CD4-positive, alpha-beta memory T cell (primary cell): ENCODE measurements around the gene FGGY. TPM values are rescaled to one million over a fixed set of nuclear protein-coding genes. Genes with fewer than 3 reads are reported as not detected.

ENCODE experiments used
- CTCF ChIA-PET: fragments of 350-600 bp; sonication (Branson Sonifier 250); formaldehyde crosslinking; loops from one replicate; lab custom pipeline; 2021; ENCODE audit warnings: inconsistent platforms; ENCODE audit not compliant: partially characterized antibody; lab: Charles Lee
- POLR2A ChIA-PET: fragments of 350-600 bp; sonication (Branson Sonifier 250); formaldehyde crosslinking; loops from one replicate; lab custom pipeline; 2021; ENCODE audit not compliant: partially characterized antibody; lab: Charles Lee
- DNase-seq, 5 donors: peaks; one replicate each; pipeline versions ENCODE4 v3.0.0 to v3.0.0-alpha.2; 2020 to 2022; ENCODE audit warnings: mixed read lengths in 1 of 5
- H3K27ac ChIP-seq: one replicate; pipeline ENCODE4 v1.7.0; 2013; ENCODE audit warnings: low read depth, low read length
- H3K27me3 ChIP-seq: 2 replicates; pipeline ENCODE4 v1.7.0; 2013; ENCODE audit warnings: mild to moderate bottlenecking, low read length, moderate library complexity; ENCODE audit not compliant: insufficient read depth
- H3K36me3 ChIP-seq: 2 replicates; pipeline ENCODE4 v1.7.0; 2013; ENCODE audit warnings: mild to moderate bottlenecking, low read length, moderate library complexity; ENCODE audit not compliant: insufficient read depth
- H3K4me1 ChIP-seq: 2 replicates; pipeline ENCODE4 v1.7.0; 2013; ENCODE audit warnings: mild to moderate bottlenecking, low read length, moderate library complexity; ENCODE audit not compliant: insufficient read depth
- H3K4me3 ChIP-seq, 2 donors: one replicate each; pipeline ENCODE4 v1.7.0; 2013; ENCODE audit warnings: low read length in 2 of 2, mild to moderate bottlenecking in 1 of 2
- H3K9me3 ChIP-seq, 2 donors: one replicate each; pipeline ENCODE4 v1.7.0; 2013; ENCODE audit warnings: low read length in 2 of 2, control low read depth in 1 of 2; ENCODE audit not compliant: control insufficient read depth in 1 of 2
- H3K27ac Mint-ChIP-seq, 7 donors: one replicate each; pipeline ENCODE4 v1.8.0; 2020 to 2021; ENCODE audit warnings: mixed read lengths in 7 of 7, mild to moderate bottlenecking in 6 of 7, inconsistent platforms in 3 of 7, moderate library complexity in 3 of 7
- H3K27me3 Mint-ChIP-seq, 2 donors: one replicate each; pipeline ENCODE4 v1.8.0; 2020 to 2021; ENCODE audit warnings: mixed read lengths in 2 of 2
- H3K36me3 Mint-ChIP-seq, 2 donors: one replicate each; pipeline ENCODE4 v1.8.0; 2020 to 2021; ENCODE audit warnings: mixed read lengths in 2 of 2, inconsistent platforms in 1 of 2, mild to moderate bottlenecking in 1 of 2
- H3K4me1 Mint-ChIP-seq, 4 donors: one replicate each; pipeline ENCODE4 v1.8.0; 2020 to 2021; ENCODE audit warnings: mixed read lengths in 4 of 4, mild to moderate bottlenecking in 1 of 4
- H3K4me3 Mint-ChIP-seq, 8 donors: one replicate each; pipeline ENCODE4 v1.8.0; 2020 to 2021; ENCODE audit warnings: mixed read lengths in 8 of 8, mild to moderate bottlenecking in 7 of 8, moderate library complexity in 6 of 8, inconsistent platforms in 3 of 8
- H3K9me3 Mint-ChIP-seq, 8 donors: one replicate each; pipeline ENCODE4 v1.8.0; 2020 to 2021; ENCODE audit warnings: mixed read lengths in 8 of 8, mild to moderate bottlenecking in 5 of 8, inconsistent platforms in 3 of 8, moderate library complexity in 1 of 8
- intact Hi-C: fragments of 100-400 bp; cut with micrococcal nuclease; formaldehyde crosslinking; loops from one replicate; pipeline ENCODE4 v1.15.1; 2023
- polyA plus RNA-seq, 2 donors: library from polyadenylated mRNA; unstranded; fragments of 300-500 nt; fragmentation: Illumina TruSeq; gene quantifications; one replicate each; pipeline ENCODE4 v1.2.3, GENCODE V29; 2021
- total RNA-seq, 2 experiments: library from RNA; stranded (reverse); gene quantifications; one replicate each; pipeline ENCODE4 v1.2.3, GENCODE V29; 2021

The FGGY gene
- total and polyA plus RNA-seq, 4 experiments from 2014 or later: 1.8 to 8.8 (median 3.6) TPM

DNA sequence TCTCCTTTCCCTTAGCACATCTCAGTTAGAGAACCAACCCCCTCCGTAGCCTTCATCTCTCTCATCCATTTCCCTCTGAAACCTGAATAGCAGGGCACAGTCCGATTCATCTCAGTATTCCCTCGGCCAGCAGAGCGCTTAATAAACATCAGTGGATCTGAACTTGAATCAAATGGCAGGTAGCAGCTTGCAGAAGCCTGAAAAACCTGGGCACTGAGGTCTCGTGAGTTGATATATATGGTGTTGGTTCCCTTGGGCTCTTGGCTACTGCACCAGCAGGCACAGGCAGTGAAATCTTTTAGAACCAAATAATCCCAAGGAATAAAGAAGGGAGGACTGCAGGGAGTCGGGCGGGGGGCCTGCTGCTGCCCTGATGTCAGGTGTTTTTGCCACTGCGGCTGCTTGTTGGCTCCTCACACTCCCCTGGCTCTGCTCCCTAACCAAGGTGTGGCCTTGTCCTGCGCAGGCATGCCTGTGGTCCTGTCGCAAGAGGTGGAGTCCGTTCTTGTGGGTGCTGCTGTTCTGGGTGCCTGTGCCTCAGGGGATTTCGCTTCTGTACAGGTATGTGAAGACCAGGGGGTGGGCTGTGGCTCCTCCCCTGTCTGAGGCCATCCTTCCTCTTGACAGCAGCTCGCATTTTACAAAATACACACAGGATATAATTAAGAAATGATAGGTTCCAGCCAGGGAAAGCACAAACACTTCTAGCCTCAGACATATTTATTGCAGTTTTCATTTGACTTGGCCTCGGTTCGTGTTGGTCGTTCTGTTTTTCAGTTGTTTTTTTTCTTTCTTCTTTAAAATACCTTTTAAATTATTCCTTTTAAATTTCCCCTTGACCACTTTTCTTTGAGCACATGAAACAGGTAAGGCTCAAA lies 376.9 kb downstream of the FGGY start:
- POLR2A ChIA-PET: no interaction called here
- peak overlapping the region in 1 of 7 donors; percentile 16 for H3K27ac Mint-ChIP-seq
- H3K36me3 Mint-ChIP-seq: peaks cover 0 to 8% of the 10 kb centered on the region in 2 donors

DNA sequence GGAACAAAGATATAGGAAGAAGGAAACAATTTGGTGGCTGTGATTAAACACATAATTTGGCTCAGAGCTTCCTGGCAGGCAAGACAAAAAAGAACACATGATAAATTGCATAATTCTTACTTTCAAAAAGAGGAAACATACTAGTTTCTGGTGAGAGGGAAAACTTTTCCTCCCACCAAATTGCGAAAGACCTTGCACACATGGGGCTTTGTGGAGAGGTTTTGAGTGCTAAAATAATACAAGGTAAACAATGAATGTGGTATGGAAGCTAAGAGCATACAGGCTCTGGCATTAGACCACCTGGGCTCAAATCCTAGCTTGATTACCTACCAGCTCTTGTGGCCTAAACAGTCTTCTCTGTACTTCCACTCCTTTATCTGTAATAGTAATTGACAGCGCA lies 377.7 kb downstream of the FGGY start:
- H3K27me3 ChIP-seq: no peaks in the 10 kb centered on the region
- Mint-ChIP-seq H3K9me3 (no peaks in the 10 kb centered on the region), H3K27ac (no peak overlapping the region), H3K27me3 (no peaks in the 10 kb centered on the region), H3K4me1 (no peaks in the 10 kb centered on the region), H3K4me3 (no peak overlapping the region), H3K36me3 (peaks cover 0 to 4% of the 10 kb centered on the region in 2 donors)
- H3K27ac ChIP-seq: no peak overlapping the region
- DNase-seq: no peak
- no peaks in the 10 kb centered on the region for H3K36me3 ChIP-seq
- H3K4me3 ChIP-seq: no peak overlapping the region
- ChIA-PET POLR2A (no interaction called here), CTCF (interaction anchor here (1.6 kb wide), 1 partner anchor 24 kb away, joined by 5 read pairs; no protein-coding TSS in a partner anchor)
- intact Hi-C loops: no loop called here
- no peaks in the 10 kb centered on the region for H3K9me3 ChIP-seq
- no peaks in the 10 kb centered on the region for H3K4me1 ChIP-seq

More for the DNA sequence above, 376.9 kb downstream of the FGGY start:
- Mint-ChIP-seq H3K9me3 (no peaks in the 10 kb centered on the region), H3K4me1 (no peaks in the 10 kb centered on the region), H3K27me3 (no peaks in the 10 kb centered on the region), H3K4me3 (no peak overlapping the region)
- Histone ChIP-seq H3K27me3 (no peaks in the 10 kb centered on the region), H3K4me1 (no peaks in the 10 kb centered on the region), H3K27ac (no peak overlapping the region), H3K9me3 (no peaks in the 10 kb centered on the region), H3K4me3 (no peak overlapping the region), H3K36me3 (no peaks in the 10 kb centered on the region)
- CTCF ChIA-PET: no interaction called here
- DNase-seq: no peak
- intact Hi-C loops: no loop called here

DNA sequence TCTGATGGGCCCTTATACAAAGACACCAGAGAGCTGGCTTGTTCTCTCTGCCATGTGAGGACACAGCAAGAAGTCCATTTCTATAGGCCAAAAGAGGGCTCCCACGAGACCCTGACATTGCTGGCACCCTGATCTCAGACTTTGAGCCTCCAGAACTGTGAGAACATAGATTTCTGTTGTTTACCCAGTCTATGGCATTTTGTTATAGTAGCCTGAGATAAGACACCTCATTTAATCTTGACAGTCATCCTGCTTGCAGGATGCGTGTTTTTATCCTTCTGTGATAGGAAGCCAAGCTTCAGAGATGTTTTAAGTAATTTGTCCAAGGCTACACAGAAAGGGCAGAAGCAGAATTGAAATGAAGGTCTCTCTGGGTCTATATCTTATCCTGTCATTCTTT lies 379.0 kb downstream of the FGGY start:
- no peaks in the 10 kb centered on the region for H3K36me3 ChIP-seq
- Mint-ChIP-seq H3K4me3 (no peak overlapping the region), H3K9me3 (no peaks in the 10 kb centered on the region), H3K27me3 (no peaks in the 10 kb centered on the region), H3K36me3 (peaks cover 0 to 4% of the 10 kb centered on the region in 2 donors), H3K27ac (no peak overlapping the region), H3K4me1 (no peaks in the 10 kb centered on the region)
- ChIA-PET CTCF (interaction anchor here (1.6 kb wide), 1 partner anchor 23 kb away, joined by 5 read pairs; no protein-coding TSS in a partner anchor), POLR2A (no interaction called here)
- intact Hi-C loops: no loop called here
- H3K27ac ChIP-seq: no peak overlapping the region
- no peak for DNase-seq
- no peaks in the 10 kb centered on the region for H3K27me3 ChIP-seq
- H3K4me3 ChIP-seq: no peak overlapping the region
- no peaks in the 10 kb centered on the region for H3K9me3 ChIP-seq
- H3K4me1 ChIP-seq: no peaks in the 10 kb centered on the region

DNA sequence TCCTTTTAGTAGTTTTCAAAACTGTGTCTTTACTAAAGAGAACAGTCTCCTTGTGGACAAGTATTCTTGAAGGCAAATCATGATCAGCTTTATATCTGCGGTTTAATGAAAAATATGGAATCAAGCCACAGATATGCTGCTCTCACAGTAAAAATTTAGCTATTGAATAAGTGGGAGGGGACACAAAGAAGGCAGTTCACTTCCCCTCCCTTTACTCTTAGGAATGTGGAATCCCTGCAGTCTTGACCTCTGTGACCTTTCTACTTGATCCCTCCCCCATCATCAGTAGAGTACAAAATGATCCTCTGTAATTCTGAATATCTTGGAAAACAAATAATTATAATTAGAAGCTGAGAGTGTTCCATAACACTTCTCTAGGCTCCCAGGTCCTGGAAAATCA lies 381.1 kb downstream of the FGGY start:
- H3K4me1 ChIP-seq: no peaks in the 10 kb centered on the region
- H3K27me3 ChIP-seq: no peaks in the 10 kb centered on the region
- no peak overlapping the region for H3K4me3 ChIP-seq
- no peak overlapping the region for H3K27ac ChIP-seq
- H3K9me3 ChIP-seq: no peaks in the 10 kb centered on the region
- Mint-ChIP-seq H3K27ac (no peak overlapping the region), H3K4me1 (no peaks in the 10 kb centered on the region), H3K27me3 (no peaks in the 10 kb centered on the region), H3K9me3 (no peaks in the 10 kb centered on the region), H3K36me3 (no peaks in the 10 kb centered on the region), H3K4me3 (no peak overlapping the region)
- ChIA-PET CTCF (no interaction called here), POLR2A (no interaction called here)
- intact Hi-C loops: no loop called here
- H3K36me3 ChIP-seq: no peaks in the 10 kb centered on the region
- no peak for DNase-seq

DNA sequence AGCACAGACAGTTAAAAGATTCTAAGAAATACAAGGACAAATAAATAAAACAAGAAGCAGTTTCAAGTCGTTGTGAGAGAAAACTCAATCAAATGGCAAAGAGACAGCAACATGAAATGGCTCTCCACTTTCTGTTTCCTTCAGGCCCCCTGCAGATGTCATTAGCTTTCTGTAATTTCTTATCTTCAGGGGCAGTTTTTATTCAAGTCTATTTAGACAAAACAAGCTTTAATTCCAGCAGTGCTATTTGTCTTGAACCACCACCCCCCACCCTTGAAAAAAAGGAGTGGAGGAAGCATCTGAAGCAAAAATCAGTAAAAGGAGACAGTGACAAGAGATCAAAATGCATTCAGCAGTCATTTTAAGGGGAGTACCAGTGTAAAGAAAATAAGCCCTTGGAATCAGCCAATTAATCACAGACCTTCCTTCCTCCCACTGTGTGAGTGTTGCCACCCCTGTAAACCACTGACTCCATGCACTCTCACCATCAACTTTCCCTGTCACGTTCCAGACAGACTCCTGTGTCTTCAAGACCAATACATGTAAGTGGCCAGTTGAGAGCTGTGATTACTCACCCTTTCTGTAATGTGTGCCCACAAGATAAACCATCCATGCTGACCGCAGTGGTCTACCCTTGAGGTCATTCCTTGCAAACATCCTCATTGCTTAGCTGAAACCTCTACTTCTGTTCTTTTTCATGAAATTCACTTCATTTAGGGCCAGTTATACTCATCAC lies 381.8 kb downstream of the FGGY start:
- CTCF ChIA-PET: no interaction called here
- Histone ChIP-seq H3K27ac (no peak overlapping the region), H3K4me1 (no peaks in the 10 kb centered on the region), H3K27me3 (no peaks in the 10 kb centered on the region), H3K9me3 (no peaks in the 10 kb centered on the region), H3K36me3 (no peaks in the 10 kb centered on the region), H3K4me3 (no peak overlapping the region)
- H3K27ac Mint-ChIP-seq: no peak overlapping the region
- no peaks in the 10 kb centered on the region for H3K36me3 Mint-ChIP-seq
- H3K4me3 Mint-ChIP-seq: no peak overlapping the region
- POLR2A ChIA-PET: no interaction called here
- intact Hi-C loops: no loop called here
- H3K9me3 Mint-ChIP-seq: no peaks in the 10 kb centered on the region
- DNase-seq: no peak
- no peaks in the 10 kb centered on the region for H3K27me3 Mint-ChIP-seq
- H3K4me1 Mint-ChIP-seq: no peaks in the 10 kb centered on the region

DNA sequence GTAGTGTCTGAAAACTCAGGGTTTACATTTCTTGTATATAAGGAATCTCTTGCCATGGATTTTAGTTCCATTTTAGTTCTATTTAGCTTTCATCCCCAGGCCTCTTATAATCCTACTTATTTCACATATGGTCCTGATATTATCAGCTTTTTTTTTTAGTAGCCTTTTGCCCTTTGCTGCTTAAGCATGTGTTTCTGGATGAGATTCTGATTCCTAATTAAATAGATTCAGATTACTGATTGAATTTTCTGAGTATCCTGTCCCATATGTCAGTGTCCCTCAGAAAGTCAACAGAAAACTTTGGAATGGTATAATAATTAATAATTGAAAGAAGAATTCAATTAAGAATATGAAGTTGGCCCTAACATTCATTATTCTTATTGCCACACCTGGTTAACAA lies 383.1 kb downstream of the FGGY start:
- Histone ChIP-seq H3K4me1 (no peaks in the 10 kb centered on the region), H3K36me3 (no peaks in the 10 kb centered on the region), H3K4me3 (no peak overlapping the region), H3K27ac (no peak overlapping the region), H3K9me3 (no peaks in the 10 kb centered on the region), H3K27me3 (no peaks in the 10 kb centered on the region)
- Mint-ChIP-seq H3K27ac (no peak overlapping the region), H3K36me3 (no peaks in the 10 kb centered on the region), H3K9me3 (no peaks in the 10 kb centered on the region), H3K4me3 (no peak overlapping the region), H3K27me3 (no peaks in the 10 kb centered on the region), H3K4me1 (no peaks in the 10 kb centered on the region)
- CTCF ChIA-PET: no interaction called here
- POLR2A ChIA-PET: no interaction called here
- intact Hi-C loops: no loop called here
- DNase-seq: no peak

DNA sequence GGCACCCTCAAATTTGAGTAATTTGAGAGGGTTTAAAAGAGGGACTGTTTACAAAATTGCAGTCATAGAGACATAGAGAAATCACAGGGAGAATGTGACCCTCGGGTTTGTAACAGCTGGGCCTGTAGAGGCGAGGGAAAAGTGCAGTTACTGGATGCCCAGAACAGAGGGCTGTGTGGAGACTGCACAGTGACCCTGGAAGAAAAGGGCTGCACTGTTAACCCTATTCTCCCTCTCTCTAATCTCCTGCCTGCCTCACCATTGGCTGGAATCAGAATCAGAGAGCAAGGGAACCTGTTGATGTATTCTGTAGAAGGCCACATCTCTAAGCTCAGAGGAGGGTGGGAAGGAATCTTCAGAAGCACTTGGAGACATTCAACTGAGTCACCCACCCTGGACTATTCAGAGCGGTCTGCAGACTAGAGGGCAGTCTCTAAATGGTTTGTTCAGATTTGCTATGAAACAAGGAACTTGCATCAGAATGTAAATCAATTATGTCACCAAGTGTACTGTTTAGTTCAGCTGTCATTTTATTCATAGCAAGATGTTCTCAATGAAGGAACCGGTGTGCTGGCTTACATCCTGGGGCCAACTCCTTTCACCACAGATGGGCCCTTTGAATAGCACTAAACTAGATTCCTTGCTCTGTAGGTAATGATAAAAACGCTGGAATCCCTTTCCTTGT lies 385.6 kb downstream of the FGGY start:
- Histone ChIP-seq H3K9me3 (no peaks in the 10 kb centered on the region), H3K27me3 (no peaks in the 10 kb centered on the region), H3K27ac (no peak overlapping the region), H3K4me3 (no peak overlapping the region), H3K36me3 (no peaks in the 10 kb centered on the region), H3K4me1 (no peaks in the 10 kb centered on the region)
- H3K4me3 Mint-ChIP-seq: no peak overlapping the region
- no peaks in the 10 kb centered on the region for H3K27me3 Mint-ChIP-seq
- CTCF ChIA-PET: interaction anchor here (8.1 kb wide), 1 partner anchor 16 kb away, joined by 39 read pairs; no protein-coding TSS in a partner anchor
- H3K9me3 Mint-ChIP-seq: no peaks in the 10 kb centered on the region
- DNase-seq: no peak
- no peaks in the 10 kb centered on the region for H3K4me1 Mint-ChIP-seq
- no peak overlapping the region for H3K27ac Mint-ChIP-seq
- no peaks in the 10 kb centered on the region for H3K36me3 Mint-ChIP-seq
- POLR2A ChIA-PET: no interaction called here
- intact Hi-C loops: no loop called here
